ENCODE results near the gene IL1R1.

Gene IL1R1

GRCh38 chr2:102177814-102178478 is 35.4 kb downstream of the IL1R1 start:
- no peaks in the 10 kb centered on the region for H3K9me3 ChIP-seq (ENCODE audit: insufficient read depth, low read length)
- H3K4me3 ChIP-seq (ENCODE audit: insufficient read length, low read depth), result no peak overlapping the region
- TF ChIP-seq SUZ12 (IDR thresholded peaks at IDR 0.05; ENCODE audit: extremely low read depth, insufficient read depth, insufficient read length), result no peak
- no peak for TF ChIP-seq ZNF274 (IDR thresholded peaks at IDR 0.05; ENCODE audit: low read depth, low read length)
- no peak for TF ChIP-seq YY1 (IDR thresholded peaks at IDR 0.05; ENCODE audit: insufficient read depth, insufficient read length)
- no peaks in the 10 kb centered on the region for H3K27me3 ChIP-seq (ENCODE audit: insufficient read depth, insufficient read length)
- H3K4me1 ChIP-seq (ENCODE audit: insufficient read depth, insufficient read length), result no peaks in the 10 kb centered on the region
- peaks cover 2% of the 10 kb centered on the region for H3K36me3 ChIP-seq (ENCODE audit: insufficient read depth, insufficient read length, low read length)
- H3K9ac ChIP-seq (ENCODE audit: insufficient read length, low read depth), result no peak overlapping the region
- no peak for DNase-seq (ENCODE audit: low read depth, low spot score)

GRCh38 chr2:102179061-102179460 is 36.5 kb downstream of the IL1R1 start:
- Histone ChIP-seq H3K4me3 (ENCODE audit: insufficient read length, low read depth) (no peak overlapping the region), H3K36me3 (ENCODE audit: insufficient read depth, insufficient read length, low read length) (peaks cover 2% of the 10 kb centered on the region), H3K27me3 (ENCODE audit: insufficient read depth, insufficient read length) (no peaks in the 10 kb centered on the region), H3K4me1 (ENCODE audit: insufficient read depth, insufficient read length) (no peaks in the 10 kb centered on the region), H3K9me3 (ENCODE audit: insufficient read depth, low read length) (no peaks in the 10 kb centered on the region), H3K9ac (ENCODE audit: insufficient read length, low read depth) (no peak overlapping the region)
- DNase-seq (ENCODE audit: low read depth, low spot score), result no peak
- no peak for TF ChIP-seq YY1 (IDR thresholded peaks at IDR 0.05; ENCODE audit: insufficient read depth, insufficient read length)
- no peak for TF ChIP-seq ZNF274 (IDR thresholded peaks at IDR 0.05; ENCODE audit: low read depth, low read length)
- no peak for TF ChIP-seq SUZ12 (IDR thresholded peaks at IDR 0.05; ENCODE audit: extremely low read depth, insufficient read depth, insufficient read length)

GRCh38 chr2:102179788-102180686 is 37.5 kb downstream of the IL1R1 start:
- TF ChIP-seq YY1 (IDR thresholded peaks at IDR 0.05; ENCODE audit: insufficient read depth, insufficient read length) (no peak), SUZ12 (IDR thresholded peaks at IDR 0.05; ENCODE audit: extremely low read depth, insufficient read depth, insufficient read length) (no peak), ZNF274 (IDR thresholded peaks at IDR 0.05; ENCODE audit: low read depth, low read length) (no peak)

GRCh38 chr2:102180687-102180999 is 38.1 kb downstream of the IL1R1 start:
- TF ChIP-seq SUZ12 (IDR thresholded peaks at IDR 0.05; ENCODE audit: extremely low read depth, insufficient read depth, insufficient read length) (no peak), YY1 (IDR thresholded peaks at IDR 0.05; ENCODE audit: insufficient read depth, insufficient read length) (no peak)
- no peak for DNase-seq (ENCODE audit: low read depth, low spot score)
- Histone ChIP-seq H3K27me3 (ENCODE audit: insufficient read depth, insufficient read length) (no peaks in the 10 kb centered on the region), H3K9me3 (ENCODE audit: insufficient read depth, low read length) (no peaks in the 10 kb centered on the region), H3K9ac (ENCODE audit: insufficient read length, low read depth) (no peak overlapping the region), H3K4me1 (ENCODE audit: insufficient read depth, insufficient read length) (no peaks in the 10 kb centered on the region), H3K36me3 (ENCODE audit: insufficient read depth, insufficient read length, low read length) (peaks cover 2% of the 10 kb centered on the region), H3K4me3 (ENCODE audit: insufficient read length, low read depth) (no peak overlapping the region)

More at GRCh38 chr2:102179788-102180686, 37.5 kb downstream of the IL1R1 start:
- Histone ChIP-seq H3K27me3 (ENCODE audit: insufficient read depth, insufficient read length) (no peaks in the 10 kb centered on the region), H3K4me3 (ENCODE audit: insufficient read length, low read depth) (no peak overlapping the region), H3K9me3 (ENCODE audit: insufficient read depth, low read length) (no peaks in the 10 kb centered on the region), H3K36me3 (ENCODE audit: insufficient read depth, insufficient read length, low read length) (peaks cover 2% of the 10 kb centered on the region), H3K4me1 (ENCODE audit: insufficient read depth, insufficient read length) (no peaks in the 10 kb centered on the region), H3K9ac (ENCODE audit: insufficient read length, low read depth) (no peak overlapping the region)
- DNase-seq (ENCODE audit: low read depth, low spot score), result no peak

GRCh38 chr2:102181376-102181775 is 38.8 kb downstream of the IL1R1 start:
- H3K4me1 ChIP-seq (ENCODE audit: insufficient read depth, insufficient read length), result no peaks in the 10 kb centered on the region
- no peak overlapping the region for H3K9ac ChIP-seq (ENCODE audit: insufficient read length, low read depth)
- TF ChIP-seq YY1 (IDR thresholded peaks at IDR 0.05; ENCODE audit: insufficient read depth, insufficient read length) (no peak), SUZ12 (IDR thresholded peaks at IDR 0.05; ENCODE audit: extremely low read depth, insufficient read depth, insufficient read length) (no peak), ZNF274 (IDR thresholded peaks at IDR 0.05; ENCODE audit: low read depth, low read length) (no peak)
- H3K9me3 ChIP-seq (ENCODE audit: insufficient read depth, low read length), result no peaks in the 10 kb centered on the region
- DNase-seq (ENCODE audit: low read depth, low spot score), result no peak
- peaks cover 2% of the 10 kb centered on the region for H3K36me3 ChIP-seq (ENCODE audit: insufficient read depth, insufficient read length, low read length)
- peaks cover under 1% of the 10 kb centered on the region for H3K27me3 ChIP-seq (ENCODE audit: insufficient read depth, insufficient read length)
- H3K4me3 ChIP-seq (ENCODE audit: insufficient read length, low read depth), result no peak overlapping the region

- TF ChIP-seq YY1 (IDR thresholded peaks at IDR 0.05; ENCODE audit: insufficient read depth, insufficient read length) (no peak), SUZ12 (IDR thresholded peaks at IDR 0.05; ENCODE audit: extremely low read depth, insufficient read depth, insufficient read length) (no peak), ZNF274 (IDR thresholded peaks at IDR 0.05; ENCODE audit: low read depth, low read length) (no peak)
- H3K4me3 ChIP-seq (ENCODE audit: insufficient read length, low read depth), result no peak overlapping the region
- no peak for DNase-seq (ENCODE audit: low read depth, low spot score)
Measured at GRCh38 chr2:102181919-102182635, 39.5 kb downstream of the IL1R1 start.

GRCh38 chr2:102184018-102184417 is 41.5 kb downstream of the IL1R1 start:
- TF ChIP-seq SUZ12 (IDR thresholded peaks at IDR 0.05; ENCODE audit: extremely low read depth, insufficient read depth, insufficient read length) (no peak), YY1 (IDR thresholded peaks at IDR 0.05; ENCODE audit: insufficient read depth, insufficient read length) (no peak), ZNF274 (IDR thresholded peaks at IDR 0.05; ENCODE audit: low read depth, low read length) (no peak)
- H3K4me3 ChIP-seq (ENCODE audit: insufficient read length, low read depth), result no peak overlapping the region
- no peaks in the 10 kb centered on the region for H3K36me3 ChIP-seq (ENCODE audit: insufficient read depth, insufficient read length, low read length)

More at GRCh38 chr2:102181919-102182635, 39.5 kb downstream of the IL1R1 start:
- H3K36me3 ChIP-seq (ENCODE audit: insufficient read depth, insufficient read length, low read length), result no peaks in the 10 kb centered on the region
- H3K9me3 ChIP-seq (ENCODE audit: insufficient read depth, low read length), result no peaks in the 10 kb centered on the region
- H3K27me3 ChIP-seq (ENCODE audit: insufficient read depth, insufficient read length), result peaks cover 7% of the 10 kb centered on the region
- H3K4me1 ChIP-seq (ENCODE audit: insufficient read depth, insufficient read length), result no peaks in the 10 kb centered on the region
- H3K9ac ChIP-seq (ENCODE audit: insufficient read length, low read depth), result no peak overlapping the region

More at GRCh38 chr2:102184018-102184417, 41.5 kb downstream of the IL1R1 start:
- Histone ChIP-seq H3K4me1 (ENCODE audit: insufficient read depth, insufficient read length) (no peaks in the 10 kb centered on the region), H3K27me3 (ENCODE audit: insufficient read depth, insufficient read length) (peaks cover 15% of the 10 kb centered on the region), H3K9ac (ENCODE audit: insufficient read length, low read depth) (no peak overlapping the region), H3K9me3 (ENCODE audit: insufficient read depth, low read length) (no peaks in the 10 kb centered on the region)
- DNase-seq (ENCODE audit: low read depth, low spot score), result no peak
